Vagina (tissue), 2 donors: ENCODE data around the gene SLC43A1.

Experiments
- POLR2A ChIP-seq, 2 donors: fragments of 450-650 bp; IDR thresholded peaks; one replicate each; pipeline ENCODE4 v1.6.1; 2017; ENCODE audit warnings: antibody characterized with exemption in 2 of 2, mild to moderate bottlenecking in 2 of 2, moderate library complexity in 2 of 2
- TF ChIP-seq, protein P1 (sequence below), 3 experiments: fragments of 450-650 bp in 2 of 3; fragments of 200-600 bp in 1 of 3; sonication (generic) in 1 of 3; IDR thresholded peaks; one replicate each; pipeline ENCODE4 v1.5.1; 2017 to 2019; ENCODE audit warnings: antibody characterized with exemption in 3 of 3, mild to moderate bottlenecking in 2 of 3, moderate library complexity in 2 of 3

DNA sequence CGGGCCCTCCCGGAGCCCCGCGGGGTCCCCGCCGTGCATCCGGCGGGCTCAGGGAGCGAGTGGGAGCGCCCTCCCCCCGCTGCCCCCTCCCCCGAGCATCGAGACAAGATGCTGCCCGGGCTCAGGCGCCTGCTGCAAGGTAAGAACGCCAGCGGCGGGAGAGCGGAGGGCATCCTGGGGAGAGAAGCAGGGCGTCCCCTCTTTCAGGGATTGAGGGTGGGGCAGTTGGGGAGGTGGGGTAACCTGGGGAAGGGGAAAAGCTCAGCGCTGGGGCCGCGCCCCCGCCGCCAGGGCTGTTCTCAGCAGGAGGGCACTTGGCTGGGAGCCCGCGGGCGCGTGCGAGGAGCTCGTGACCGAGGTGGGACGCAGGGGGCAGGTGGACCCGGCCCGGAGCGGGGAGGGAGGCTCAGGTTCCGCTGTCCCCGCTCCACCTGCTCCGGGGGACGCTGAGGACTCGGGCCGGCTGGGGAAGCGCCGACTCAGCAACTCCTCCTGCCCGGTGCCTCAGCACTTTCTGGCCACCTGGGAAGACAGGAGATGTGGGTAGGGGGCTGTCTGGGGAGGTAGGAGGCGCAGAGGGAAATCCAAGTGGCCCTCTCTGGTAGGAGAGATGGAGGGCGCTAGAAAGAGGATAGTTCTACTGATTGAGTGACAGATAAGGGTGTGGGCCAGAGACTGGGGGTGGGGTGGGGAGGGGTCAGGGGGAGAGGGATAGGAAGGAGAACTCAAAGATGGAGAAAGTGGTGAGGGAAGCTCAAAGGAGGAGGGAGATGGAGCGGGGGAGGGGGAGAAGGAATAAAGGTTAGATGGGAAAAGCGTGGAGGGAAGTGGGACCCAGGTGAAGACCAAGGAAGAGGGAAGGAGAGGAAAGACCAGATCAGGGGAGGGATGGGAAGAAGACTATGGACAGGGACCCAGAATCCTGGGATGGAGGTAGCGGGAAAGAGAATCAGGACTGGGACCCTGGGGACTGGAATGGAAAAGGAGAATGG is 54.4 kb downstream of the SLC43A1 start:
- TF ChIP-seq, protein P1, sequence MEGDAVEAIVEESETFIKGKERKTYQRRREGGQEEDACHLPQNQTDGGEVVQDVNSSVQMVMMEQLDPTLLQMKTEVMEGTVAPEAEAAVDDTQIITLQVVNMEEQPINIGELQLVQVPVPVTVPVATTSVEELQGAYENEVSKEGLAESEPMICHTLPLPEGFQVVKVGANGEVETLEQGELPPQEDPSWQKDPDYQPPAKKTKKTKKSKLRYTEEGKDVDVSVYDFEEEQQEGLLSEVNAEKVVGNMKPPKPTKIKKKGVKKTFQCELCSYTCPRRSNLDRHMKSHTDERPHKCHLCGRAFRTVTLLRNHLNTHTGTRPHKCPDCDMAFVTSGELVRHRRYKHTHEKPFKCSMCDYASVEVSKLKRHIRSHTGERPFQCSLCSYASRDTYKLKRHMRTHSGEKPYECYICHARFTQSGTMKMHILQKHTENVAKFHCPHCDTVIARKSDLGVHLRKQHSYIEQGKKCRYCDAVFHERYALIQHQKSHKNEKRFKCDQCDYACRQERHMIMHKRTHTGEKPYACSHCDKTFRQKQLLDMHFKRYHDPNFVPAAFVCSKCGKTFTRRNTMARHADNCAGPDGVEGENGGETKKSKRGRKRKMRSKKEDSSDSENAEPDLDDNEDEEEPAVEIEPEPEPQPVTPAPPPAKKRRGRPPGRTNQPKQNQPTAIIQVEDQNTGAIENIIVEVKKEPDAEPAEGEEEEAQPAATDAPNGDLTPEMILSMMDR (IDR thresholded peaks at IDR 0.05), result no peak
- TF ChIP-seq POLR2A (IDR thresholded peaks at IDR 0.05), result no peak
